ENCODE results near the gene PPP1R2B.

DNA sequence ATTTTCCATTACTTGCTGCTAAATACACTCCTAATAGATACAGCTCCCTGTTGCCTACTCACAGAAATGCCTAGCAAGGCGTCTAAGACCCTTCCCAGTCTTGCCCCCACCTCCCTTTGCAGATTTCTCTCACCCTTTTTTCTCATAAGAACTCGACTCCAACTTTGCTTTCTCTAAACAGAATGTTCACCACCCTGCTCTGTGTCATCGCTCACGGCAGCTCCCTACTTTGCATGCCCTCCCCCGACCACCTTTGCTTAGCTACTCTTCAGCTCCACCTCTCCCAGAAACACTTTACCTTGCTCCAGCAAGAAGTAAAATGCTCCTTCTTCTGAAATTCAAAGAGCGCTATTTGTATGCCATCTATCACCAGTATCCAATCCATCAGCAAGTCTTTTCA is 15.2 kb upstream of the PPP1R2B start:
- TF ChIP-seq POLR2AphosphoS5 (IDR thresholded peaks at IDR 0.05; ENCODE audit: low read depth, low read length) (no peak), POLR2A (IDR thresholded peaks at IDR 0.05; ENCODE audit: low read depth, low read length) (no peak), TAF1 (IDR thresholded peaks at IDR 0.05; ENCODE audit: low read depth, low read length) (no peak), SPI1 (IDR thresholded peaks at IDR 0.05; ENCODE audit: low read depth, low read length) (no peak)
